ENCODE measurements around the gene BAIAP2.
A peak's percentile ranks its signal among the peaks of the same experiment; 100 is the strongest.
"Not testable (repeated sequence)": the region's sequence is repeated elsewhere in the genome, so short reads cannot be mapped to it uniquely, and the experiment has no call there.

BAIAP2 gene

GRCh38 chr17:81068411-81069134 is 33.6 kb downstream of the BAIAP2 start:
- no peak for DNase-seq (ENCODE audit: low spot score)

GRCh38 chr17:81069135-81069645 is 34.2 kb downstream of the BAIAP2 start:
- no peak for DNase-seq (ENCODE audit: low spot score)

- no peak for DNase-seq (ENCODE audit: low spot score)
Measured at GRCh38 chr17:81070541-81071246, 35.7 kb downstream of the BAIAP2 start.

- peak; percentile 73 for DNase-seq (ENCODE audit: low spot score)
Measured at GRCh38 chr17:81071761-81072741, 37.1 kb downstream of the BAIAP2 start.

GRCh38 chr17:81073967-81074839 is 39.3 kb downstream of the BAIAP2 start:
- DNase-seq (ENCODE audit: low spot score) = no peak

- DNase-seq (ENCODE audit: low spot score) = no peak
Measured at GRCh38 chr17:81074875-81075274, 39.9 kb downstream of the BAIAP2 start.

GRCh38 chr17:81075307-81075706 is 40.4 kb downstream of the BAIAP2 start:
- DNase-seq (ENCODE audit: low spot score) = no peak

- DNase-seq (ENCODE audit: low spot score) = no peak
Measured at GRCh38 chr17:81076141-81076679, 41.3 kb downstream of the BAIAP2 start.

- not testable (repeated sequence) for DNase-seq (ENCODE audit: low spot score)
Measured at GRCh38 chr17:81078026-81078913, 43.3 kb downstream of the BAIAP2 start.

- DNase-seq (ENCODE audit: low spot score) = no peak
Measured at GRCh38 chr17:81080019-81080418, 45.1 kb downstream of the BAIAP2 start.

GRCh38 chr17:81081222-81082176 is 46.5 kb downstream of the BAIAP2 start:
- no peak for DNase-seq (ENCODE audit: low spot score)

GRCh38 chr17:81082177-81083073 is 47.5 kb downstream of the BAIAP2 start:
- no peak for DNase-seq (ENCODE audit: low spot score)

GRCh38 chr17:81083125-81083765 is 48.3 kb downstream of the BAIAP2 start:
- no peak for DNase-seq (ENCODE audit: low spot score)

GRCh38 chr17:81084680-81085419 is 49.9 kb downstream of the BAIAP2 start:
- no peak for DNase-seq (ENCODE audit: low spot score)

- no peak for DNase-seq (ENCODE audit: low spot score)
Measured at GRCh38 chr17:81085420-81085911, 50.5 kb downstream of the BAIAP2 start.
